Measurements from ENCODE around the gene MYT1.

Gene MYT1

GRCh38 chr20:64207641-64208590 lies 43.7 kb downstream of the MYT1 start:
- TF ChIP-seq, protein P1, sequence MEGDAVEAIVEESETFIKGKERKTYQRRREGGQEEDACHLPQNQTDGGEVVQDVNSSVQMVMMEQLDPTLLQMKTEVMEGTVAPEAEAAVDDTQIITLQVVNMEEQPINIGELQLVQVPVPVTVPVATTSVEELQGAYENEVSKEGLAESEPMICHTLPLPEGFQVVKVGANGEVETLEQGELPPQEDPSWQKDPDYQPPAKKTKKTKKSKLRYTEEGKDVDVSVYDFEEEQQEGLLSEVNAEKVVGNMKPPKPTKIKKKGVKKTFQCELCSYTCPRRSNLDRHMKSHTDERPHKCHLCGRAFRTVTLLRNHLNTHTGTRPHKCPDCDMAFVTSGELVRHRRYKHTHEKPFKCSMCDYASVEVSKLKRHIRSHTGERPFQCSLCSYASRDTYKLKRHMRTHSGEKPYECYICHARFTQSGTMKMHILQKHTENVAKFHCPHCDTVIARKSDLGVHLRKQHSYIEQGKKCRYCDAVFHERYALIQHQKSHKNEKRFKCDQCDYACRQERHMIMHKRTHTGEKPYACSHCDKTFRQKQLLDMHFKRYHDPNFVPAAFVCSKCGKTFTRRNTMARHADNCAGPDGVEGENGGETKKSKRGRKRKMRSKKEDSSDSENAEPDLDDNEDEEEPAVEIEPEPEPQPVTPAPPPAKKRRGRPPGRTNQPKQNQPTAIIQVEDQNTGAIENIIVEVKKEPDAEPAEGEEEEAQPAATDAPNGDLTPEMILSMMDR (conservative IDR thresholded peaks at IDR 0.05; ENCODE audit: control insufficient read depth, insufficient read depth, low read depth, low read length), result no peak
- no peak for DNase-seq (ENCODE audit: low read depth)
- H3K4me3 ChIP-seq (ENCODE audit: control insufficient read depth, low read depth, low read length), result no peak overlapping the region

DNA sequence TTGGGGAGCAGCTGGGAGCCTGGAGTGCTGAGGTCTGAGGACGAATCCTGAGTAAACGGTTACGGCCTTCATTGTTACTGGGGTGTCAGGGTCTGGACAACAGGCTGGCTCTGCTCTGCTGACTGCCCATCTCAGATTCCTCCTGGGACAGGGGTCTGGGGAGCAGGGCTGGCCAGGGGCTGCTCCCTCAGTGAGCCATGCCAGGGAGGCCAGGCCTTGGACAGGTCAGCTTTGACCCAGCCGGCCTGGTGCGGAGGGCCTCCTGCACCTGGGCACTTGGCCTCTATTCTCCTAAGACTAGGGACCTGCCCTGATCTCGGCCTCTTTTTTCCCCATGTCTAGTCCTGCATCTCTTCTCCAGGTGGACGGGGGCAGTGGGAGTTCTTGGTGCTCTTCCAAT lies 44.9 kb downstream of the MYT1 start:
- H3K4me3 ChIP-seq (ENCODE audit: control insufficient read depth, low read depth, low read length), result no peak overlapping the region
- DNase-seq (ENCODE audit: low read depth), result no peak
- TF ChIP-seq, protein P1 (conservative IDR thresholded peaks at IDR 0.05; ENCODE audit: control insufficient read depth, insufficient read depth, low read depth, low read length), result no peak

- TF ChIP-seq, protein P1 (conservative IDR thresholded peaks at IDR 0.05; ENCODE audit: control insufficient read depth, insufficient read depth, low read depth, low read length), result no peak
- no peak for DNase-seq (ENCODE audit: low read depth)
- no peak overlapping the region for H3K4me3 ChIP-seq (ENCODE audit: control insufficient read depth, low read depth, low read length)
These were observed 46.6 kb downstream of the MYT1 start for GRCh38 chr20:64210656-64211369.

- TF ChIP-seq, protein P1 (conservative IDR thresholded peaks at IDR 0.05; ENCODE audit: control insufficient read depth, insufficient read depth, low read depth, low read length), result no peak
- H3K4me3 ChIP-seq (ENCODE audit: control insufficient read depth, low read depth, low read length), result no peak overlapping the region
- no peak for DNase-seq (ENCODE audit: low read depth)
These were observed 47.8 kb downstream of the MYT1 start for GRCh38 chr20:64211874-64212658.

DNA sequence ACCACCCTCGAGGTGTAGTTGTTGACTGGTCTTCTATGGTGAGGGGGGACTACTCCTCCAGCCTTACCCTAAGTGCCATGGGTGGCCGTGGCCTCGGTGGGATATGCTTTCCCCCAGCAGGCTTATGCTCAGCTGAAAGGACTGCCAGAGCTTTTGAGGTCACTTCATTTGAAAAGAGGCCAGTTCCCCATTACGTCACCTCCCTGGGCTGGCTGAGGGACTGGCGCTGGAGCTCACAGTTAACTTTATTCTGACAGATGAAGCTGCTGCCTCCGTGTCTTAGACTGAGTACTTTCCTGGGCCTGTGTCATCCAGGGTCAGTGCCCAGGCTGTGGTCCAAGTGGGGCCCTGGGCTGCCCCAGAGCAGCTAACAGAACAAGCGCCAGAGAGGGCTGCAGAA lies 48.5 kb downstream of the MYT1 start:
- no peak overlapping the region for H3K4me3 ChIP-seq (ENCODE audit: control insufficient read depth, low read depth, low read length)
- TF ChIP-seq, protein P1 (conservative IDR thresholded peaks at IDR 0.05; ENCODE audit: control insufficient read depth, insufficient read depth, low read depth, low read length), result no peak
- DNase-seq (ENCODE audit: low read depth), result peak; percentile 60

GRCh38 chr20:64214113-64214512 lies 49.9 kb downstream of the MYT1 start:
- TF ChIP-seq, protein P1 (conservative IDR thresholded peaks at IDR 0.05; ENCODE audit: control insufficient read depth, insufficient read depth, low read depth, low read length), result no peak
- no peak for DNase-seq (ENCODE audit: low read depth)
- no peak overlapping the region for H3K4me3 ChIP-seq (ENCODE audit: control insufficient read depth, low read depth, low read length)

Measured in fibroblast of mammary gland (primary cell).